T-cell (primary cell): Measurements from ENCODE around the gene INPP5A. TPM values are rescaled to one million over a fixed set of nuclear protein-coding genes. Genes with fewer than 3 reads are reported as not detected.

ENCODE experiments used
- ATAC-seq, 4 experiments: fragments of 200-7000 bp in 3 of 4; fragments of 150-1000 bp in 1 of 4; cut with Tn5 transposase; replicated peaks in 1 of 4; 1 replicate in 3 of 4; 2 replicates in 1 of 4; pipeline ENCODE4 v1.10.0; 2021; ENCODE audit warnings: moderate library complexity in 3 of 4, mild to moderate bottlenecking in 2 of 4, moderate number of reproducible peaks in 1 of 4
- CTCF ChIA-PET, 2 donors: fragments of 300-600 bp; sonication (Branson Sonifier 250); formaldehyde crosslinking; loops; one replicate each; lab custom pipeline; 2022; ENCODE audit warnings: antibody characterized with exemption in 2 of 2; lab: Charles Lee
- POLR2A ChIA-PET, 2 donors: fragments of 300-600 bp; sonication (Branson Sonifier 250); formaldehyde crosslinking; loops; one replicate each; lab custom pipeline; 2022; ENCODE audit warnings: antibody characterized with exemption in 2 of 2; lab: Charles Lee
- DNase-seq, 35 experiments: peaks; one replicate each; pipeline versions ENCODE4 v3.0.0 to v3.0.0-alpha.2; 2013 to 2023
- H3K27ac ChIP-seq: one replicate; pipeline ENCODE4 v1.5.1; 2013; ENCODE audit warnings: low read length
- H3K27me3 ChIP-seq, 2 experiments: replicated peaks in 1 of 2; 1 replicate in 1 of 2; 2 replicates in 1 of 2; pipeline versions ENCODE4 v1.6.1 to v1.7.0; 2013; ENCODE audit warnings: low read length in 1 of 2, mixed read lengths in 1 of 2; ENCODE audit not compliant: control insufficient read depth in 2 of 2, insufficient read depth in 2 of 2; ENCODE audit errors: extremely low read depth in 1 of 2
- H3K36me3 ChIP-seq, 2 donors: 1 replicate in 1 of 2; 2 replicates in 1 of 2; pipeline versions ENCODE4 v1.6.1 to v1.7.0; 2013; ENCODE audit warnings: low read length in 1 of 2; ENCODE audit not compliant: control insufficient read depth in 2 of 2, insufficient read depth in 1 of 2; ENCODE audit errors: extremely low read depth in 1 of 2
- H3K4me1 ChIP-seq, 2 experiments: 1 replicate in 1 of 2; 2 replicates in 1 of 2; pipeline versions ENCODE4 v1.6.1 to v1.7.0; 2013; ENCODE audit warnings: low read length in 2 of 2, mixed read lengths in 1 of 2; ENCODE audit not compliant: insufficient read depth in 2 of 2, control insufficient read depth in 1 of 2; ENCODE audit errors: extremely low read depth in 1 of 2
- H3K4me3 ChIP-seq, 2 donors: 1 replicate in 1 of 2; 2 replicates in 1 of 2; pipeline versions ENCODE4 v1.5.1 to v1.7.0; 2013; ENCODE audit warnings: mild to moderate bottlenecking in 2 of 2, low read length in 1 of 2, moderate library complexity in 1 of 2; ENCODE audit not compliant: control insufficient read depth in 1 of 2; ENCODE audit errors: extremely low read depth in 1 of 2
- H3K9me3 ChIP-seq: 2 replicates; pipeline ENCODE4 v1.7.0; 2013
- H3K27ac Mint-ChIP-seq, 2 donors: one replicate each; pipeline ENCODE4 v1.8.0; 2020 to 2021; ENCODE audit warnings: mild to moderate bottlenecking in 2 of 2, mixed read lengths in 2 of 2
- H3K27me3 Mint-ChIP-seq, 2 donors: one replicate each; pipeline ENCODE4 v1.8.0; 2021 to 2022; ENCODE audit warnings: mixed read lengths in 2 of 2
- H3K36me3 Mint-ChIP-seq: one replicate; pipeline ENCODE4 v1.8.0; 2021; ENCODE audit warnings: mixed read lengths
- H3K4me1 Mint-ChIP-seq, 3 donors: one replicate each; pipeline ENCODE4 v1.8.0; 2020 to 2022; ENCODE audit warnings: mixed read lengths in 3 of 3, mild to moderate bottlenecking in 1 of 3
- H3K4me3 Mint-ChIP-seq, 3 donors: one replicate each; pipeline ENCODE4 v1.8.0; 2020 to 2022; ENCODE audit warnings: mild to moderate bottlenecking in 3 of 3, mixed read lengths in 3 of 3, moderate library complexity in 3 of 3
- H3K9me3 Mint-ChIP-seq, 3 donors: one replicate each; pipeline ENCODE4 v1.8.0; 2020 to 2022; ENCODE audit warnings: mixed read lengths in 3 of 3
- WGBS: methylation state at CpG from one replicate; pipeline ENCODE4 v1.1.5; 2013; ENCODE audit warnings: missing lambda C conversion rate; ENCODE audit not compliant: insufficient coverage; 5-methylcytosine and 5-hydroxymethylcytosine counted together
- total RNA-seq, 35 experiments: library from RNA in 6 of 35; stranded (reverse) in 6 of 35; fragments of 120-200 nt in 1 of 35; gene quantifications; one replicate each; pipeline versions ENCODE4 v1.2.1 to v1.2.4 and lab custom pipeline; 2013 to 2026

Gene INPP5A
- total RNA-seq, 5 donors from 2014 or later (not counting 1 experiment from before 2014, with no cell fraction given): 20.9 to 23.1 (median 22.9) TPM

DNA sequence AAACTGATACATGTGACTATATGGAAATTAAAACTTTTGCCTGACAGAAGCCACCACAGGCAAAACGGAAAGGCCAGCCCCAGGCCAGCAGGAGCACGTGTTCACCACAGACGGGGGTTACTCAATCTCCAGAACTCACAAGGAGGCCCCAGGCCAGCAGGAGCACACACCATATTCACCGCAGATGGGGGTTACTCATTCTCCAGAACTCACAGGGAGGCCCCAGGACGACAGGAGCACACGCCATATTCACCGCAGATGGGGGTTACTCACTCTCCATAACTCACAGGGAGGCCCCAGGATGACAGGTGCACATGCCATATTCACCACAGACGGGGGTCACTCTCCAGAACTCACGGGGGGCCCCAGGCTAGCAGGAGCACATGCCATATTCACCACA is 186.9 kb downstream of the INPP5A start:
- ChIA-PET CTCF (no interaction called here), POLR2A (no interaction called here)
- H3K27me3 Mint-ChIP-seq: no peaks in the 10 kb centered on the region
- Histone ChIP-seq H3K4me3 (no peak overlapping the region), H3K4me1 (no peaks in the 10 kb centered on the region), H3K36me3 (peaks cover 7 to 17% of the 10 kb centered on the region in 2 donors), H3K27me3 (no peaks in the 10 kb centered on the region), H3K27ac (no peak overlapping the region), H3K9me3 (no peaks in the 10 kb centered on the region)
- no peak overlapping the region for H3K4me3 Mint-ChIP-seq
- peaks cover 40% of the 10 kb centered on the region for H3K36me3 Mint-ChIP-seq
- H3K27ac Mint-ChIP-seq: no peak overlapping the region
- H3K4me1 Mint-ChIP-seq: no peaks in the 10 kb centered on the region
- ATAC-seq (no peak), DNase-seq (no peak)
- WGBS: 85% methylated on average over 9 of the region's 9 CpGs
- H3K9me3 Mint-ChIP-seq: no peaks in the 10 kb centered on the region

DNA sequence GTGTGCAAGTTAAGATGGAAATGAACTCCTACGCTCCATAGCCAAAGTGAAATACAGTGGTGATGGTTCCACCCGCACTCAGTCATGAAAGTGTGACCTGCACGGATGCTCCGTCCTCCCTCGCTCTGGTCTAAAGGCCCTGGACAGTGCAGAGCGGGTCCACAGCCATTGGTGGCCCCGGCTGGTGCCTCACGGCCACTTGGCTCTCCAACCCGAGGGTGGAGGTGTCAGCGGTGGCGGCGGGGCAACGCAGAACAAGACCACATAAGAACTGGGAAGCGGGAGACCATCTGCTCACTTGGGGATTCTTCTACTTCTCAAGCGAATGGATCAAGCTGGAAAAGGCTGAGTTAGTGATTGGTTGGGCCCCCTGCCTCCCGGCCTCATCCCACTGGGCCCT is 187.6 kb downstream of the INPP5A start:
- no peak for ATAC-seq
- ChIA-PET POLR2A (no interaction called here), CTCF (no interaction called here)
- Mint-ChIP-seq H3K4me1 (no peaks in the 10 kb centered on the region), H3K4me3 (no peak overlapping the region), H3K27me3 (no peaks in the 10 kb centered on the region), H3K27ac (no peak overlapping the region), H3K36me3 (peaks cover 40% of the 10 kb centered on the region), H3K9me3 (no peaks in the 10 kb centered on the region)
- Histone ChIP-seq H3K27me3 (no peaks in the 10 kb centered on the region), H3K4me1 (no peaks in the 10 kb centered on the region), H3K27ac (no peak overlapping the region), H3K9me3 (no peaks in the 10 kb centered on the region), H3K4me3 (no peak overlapping the region), H3K36me3 (peaks cover 7 to 17% of the 10 kb centered on the region in 2 donors)
- 93% methylated on average over 12 of the region's 16 CpGs for WGBS
- DNase-seq: no peak

GRCh38 chr10:132726194-132726593 is 188.6 kb downstream of the INPP5A start:
- Histone ChIP-seq H3K27ac (no peak overlapping the region), H3K4me3 (no peak overlapping the region), H3K9me3 (no peaks in the 10 kb centered on the region), H3K36me3 (peaks cover 7 to 21% of the 10 kb centered on the region in 2 donors), H3K27me3 (no peaks in the 10 kb centered on the region), H3K4me1 (no peaks in the 10 kb centered on the region)
- no peaks in the 10 kb centered on the region for H3K27me3 Mint-ChIP-seq
- ATAC-seq: no peak
- ChIA-PET POLR2A (no interaction called here), CTCF (no interaction called here)
- H3K4me3 Mint-ChIP-seq: no peak overlapping the region
- WGBS: 100% methylated on average over 9 of the region's 21 CpGs
- DNase-seq: no peak
- peaks cover 40% of the 10 kb centered on the region for H3K36me3 Mint-ChIP-seq
- H3K27ac Mint-ChIP-seq: no peak overlapping the region
- H3K9me3 Mint-ChIP-seq: no peaks in the 10 kb centered on the region
- H3K4me1 Mint-ChIP-seq: no peaks in the 10 kb centered on the region

DNA sequence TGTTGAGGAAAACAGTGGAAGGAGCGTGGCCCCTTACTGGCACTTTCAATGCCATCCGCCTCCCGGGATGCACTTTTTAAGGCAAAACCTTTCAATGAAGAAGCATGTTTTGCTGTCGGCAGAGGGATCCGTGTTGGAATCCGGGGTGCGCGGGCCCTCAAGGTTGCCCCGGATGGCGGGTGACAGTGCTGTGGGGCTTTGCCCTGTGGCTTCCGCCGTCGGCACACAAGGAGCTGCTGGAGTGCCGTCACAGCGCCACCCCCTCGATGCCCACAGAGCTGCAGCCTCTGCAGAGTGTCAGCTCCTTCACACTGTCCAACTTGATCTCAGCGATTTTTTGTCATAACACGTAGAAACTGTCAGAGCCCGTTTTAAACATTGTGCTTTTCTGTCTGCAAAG is 189.4 kb downstream of the INPP5A start:
- no peaks in the 10 kb centered on the region for H3K4me1 ChIP-seq
- Mint-ChIP-seq H3K27ac (no peak overlapping the region), H3K9me3 (no peaks in the 10 kb centered on the region), H3K4me3 (no peak overlapping the region), H3K4me1 (no peaks in the 10 kb centered on the region), H3K27me3 (no peaks in the 10 kb centered on the region), H3K36me3 (peaks cover 40% of the 10 kb centered on the region)
- no peak for DNase-seq
- CTCF ChIA-PET: no interaction called here
- no peaks in the 10 kb centered on the region for H3K9me3 ChIP-seq
- POLR2A ChIA-PET: no interaction called here
- H3K27ac ChIP-seq: no peak overlapping the region
- peaks cover 7 to 21% of the 10 kb centered on the region in 2 donors for H3K36me3 ChIP-seq
- no peaks in the 10 kb centered on the region for H3K27me3 ChIP-seq
- 96% methylated on average over 19 of the region's 19 CpGs for WGBS
- ATAC-seq: no peak
- H3K4me3 ChIP-seq: no peak overlapping the region

GRCh38 chr10:132727411-132727810 is 189.8 kb downstream of the INPP5A start:
- H3K9me3 Mint-ChIP-seq: no peaks in the 10 kb centered on the region

GRCh38 chr10:132728321-132728720 is 190.7 kb downstream of the INPP5A start:
- Histone ChIP-seq H3K4me3 (no peak overlapping the region), H3K27me3 (no peaks in the 10 kb centered on the region), H3K27ac (no peak overlapping the region), H3K4me1 (no peaks in the 10 kb centered on the region), H3K36me3 (peaks cover 7 to 21% of the 10 kb centered on the region in 2 donors), H3K9me3 (no peaks in the 10 kb centered on the region)
- ChIA-PET POLR2A (no interaction called here), CTCF (no interaction called here)
- ATAC-seq (no peak), DNase-seq (no peak)
- H3K4me3 Mint-ChIP-seq: no peak overlapping the region
- H3K27ac Mint-ChIP-seq: no peak overlapping the region
- WGBS: 96% methylated on average over 19 of the region's 19 CpGs
- no peaks in the 10 kb centered on the region for H3K9me3 Mint-ChIP-seq
- peaks cover 32% of the 10 kb centered on the region for H3K36me3 Mint-ChIP-seq
- no peaks in the 10 kb centered on the region for H3K27me3 Mint-ChIP-seq
- no peaks in the 10 kb centered on the region for H3K4me1 Mint-ChIP-seq

More at GRCh38 chr10:132727411-132727810, 189.8 kb downstream of the INPP5A start:
- Histone ChIP-seq H3K9me3 (no peaks in the 10 kb centered on the region), H3K27me3 (no peaks in the 10 kb centered on the region), H3K4me3 (no peak overlapping the region), H3K4me1 (no peaks in the 10 kb centered on the region), H3K27ac (no peak overlapping the region), H3K36me3 (peaks cover 7 to 21% of the 10 kb centered on the region in 2 donors)
- POLR2A ChIA-PET: no interaction called here
- H3K4me1 Mint-ChIP-seq: no peaks in the 10 kb centered on the region
- no peak for ATAC-seq
- no peak for DNase-seq
- 93% methylated on average over 11 of the region's 13 CpGs for WGBS
- no peak overlapping the region for H3K27ac Mint-ChIP-seq
- no peaks in the 10 kb centered on the region for H3K27me3 Mint-ChIP-seq
- CTCF ChIA-PET: no interaction called here
- H3K4me3 Mint-ChIP-seq: no peak overlapping the region
- H3K36me3 Mint-ChIP-seq: peaks cover 39% of the 10 kb centered on the region

GRCh38 chr10:132728741-132729140 is 191.2 kb downstream of the INPP5A start:
- DNase-seq: no peak
- ChIA-PET CTCF (no interaction called here), POLR2A (no interaction called here)
- Histone ChIP-seq H3K4me3 (no peak overlapping the region), H3K36me3 (peaks cover 7 to 19% of the 10 kb centered on the region in 2 donors), H3K27ac (no peak overlapping the region), H3K27me3 (no peaks in the 10 kb centered on the region), H3K9me3 (no peaks in the 10 kb centered on the region), H3K4me1 (no peaks in the 10 kb centered on the region)
- ATAC-seq: no peak
- Mint-ChIP-seq H3K4me1 (no peaks in the 10 kb centered on the region), H3K9me3 (no peaks in the 10 kb centered on the region), H3K36me3 (peaks cover 32% of the 10 kb centered on the region), H3K4me3 (no peak overlapping the region), H3K27ac (no peak overlapping the region), H3K27me3 (no peaks in the 10 kb centered on the region)
- 96% methylated on average over 21 of the region's 22 CpGs for WGBS
